CD4-positive, alpha-beta memory T cell (primary cell): ENCODE data around the gene G6PD. TPM values are rescaled to one million over a fixed set of nuclear protein-coding genes. Genes with fewer than 3 reads are reported as not detected.
A peak's percentile ranks its signal among the peaks of the same experiment; 100 is the strongest.
"Not testable (repeated sequence)": the region's sequence is repeated elsewhere in the genome, so short reads cannot be mapped to it uniquely, and the experiment has no call there.

ENCODE experiments used
- CTCF ChIA-PET: fragments of 350-600 bp; sonication (Branson Sonifier 250); formaldehyde crosslinking; loops from one replicate; lab custom pipeline; 2021; ENCODE audit warnings: inconsistent platforms; ENCODE audit not compliant: partially characterized antibody; lab: Charles Lee
- POLR2A ChIA-PET: fragments of 350-600 bp; sonication (Branson Sonifier 250); formaldehyde crosslinking; loops from one replicate; lab custom pipeline; 2021; ENCODE audit not compliant: partially characterized antibody; lab: Charles Lee
- DNase-seq, 5 donors: peaks; one replicate each; pipeline versions ENCODE4 v3.0.0 to v3.0.0-alpha.2; 2020 to 2022; ENCODE audit warnings: mixed read lengths in 1 of 5
- H3K27ac ChIP-seq: one replicate; pipeline ENCODE4 v1.7.0; 2013; ENCODE audit warnings: low read depth, low read length
- H3K27me3 ChIP-seq: 2 replicates; pipeline ENCODE4 v1.7.0; 2013; ENCODE audit warnings: mild to moderate bottlenecking, low read length, moderate library complexity; ENCODE audit not compliant: insufficient read depth
- H3K36me3 ChIP-seq: 2 replicates; pipeline ENCODE4 v1.7.0; 2013; ENCODE audit warnings: mild to moderate bottlenecking, low read length, moderate library complexity; ENCODE audit not compliant: insufficient read depth
- H3K4me1 ChIP-seq: 2 replicates; pipeline ENCODE4 v1.7.0; 2013; ENCODE audit warnings: mild to moderate bottlenecking, low read length, moderate library complexity; ENCODE audit not compliant: insufficient read depth
- H3K4me3 ChIP-seq, 2 donors: one replicate each; pipeline ENCODE4 v1.7.0; 2013; ENCODE audit warnings: low read length in 2 of 2, mild to moderate bottlenecking in 1 of 2
- H3K9me3 ChIP-seq, 2 donors: one replicate each; pipeline ENCODE4 v1.7.0; 2013; ENCODE audit warnings: low read length in 2 of 2, control low read depth in 1 of 2; ENCODE audit not compliant: control insufficient read depth in 1 of 2
- H3K27ac Mint-ChIP-seq, 7 donors: one replicate each; pipeline ENCODE4 v1.8.0; 2020 to 2021; ENCODE audit warnings: mixed read lengths in 7 of 7, mild to moderate bottlenecking in 6 of 7, inconsistent platforms in 3 of 7, moderate library complexity in 3 of 7
- H3K27me3 Mint-ChIP-seq, 2 donors: one replicate each; pipeline ENCODE4 v1.8.0; 2020 to 2021; ENCODE audit warnings: mixed read lengths in 2 of 2
- H3K36me3 Mint-ChIP-seq, 2 donors: one replicate each; pipeline ENCODE4 v1.8.0; 2020 to 2021; ENCODE audit warnings: mixed read lengths in 2 of 2, inconsistent platforms in 1 of 2, mild to moderate bottlenecking in 1 of 2
- H3K4me1 Mint-ChIP-seq, 4 donors: one replicate each; pipeline ENCODE4 v1.8.0; 2020 to 2021; ENCODE audit warnings: mixed read lengths in 4 of 4, mild to moderate bottlenecking in 1 of 4
- H3K4me3 Mint-ChIP-seq, 8 donors: one replicate each; pipeline ENCODE4 v1.8.0; 2020 to 2021; ENCODE audit warnings: mixed read lengths in 8 of 8, mild to moderate bottlenecking in 7 of 8, moderate library complexity in 6 of 8, inconsistent platforms in 3 of 8
- H3K9me3 Mint-ChIP-seq, 8 donors: one replicate each; pipeline ENCODE4 v1.8.0; 2020 to 2021; ENCODE audit warnings: mixed read lengths in 8 of 8, mild to moderate bottlenecking in 5 of 8, inconsistent platforms in 3 of 8, moderate library complexity in 1 of 8
- intact Hi-C: fragments of 100-400 bp; cut with micrococcal nuclease; formaldehyde crosslinking; loops from one replicate; pipeline ENCODE4 v1.15.1; 2023
- polyA plus RNA-seq, 2 donors: library from polyadenylated mRNA; unstranded; fragments of 300-500 nt; fragmentation: Illumina TruSeq; gene quantifications; one replicate each; pipeline ENCODE4 v1.2.3, GENCODE V29; 2021
- total RNA-seq, 2 experiments: library from RNA; stranded (reverse); gene quantifications; one replicate each; pipeline ENCODE4 v1.2.3, GENCODE V29; 2021

Gene G6PD
- total and polyA plus RNA-seq, 4 experiments from 2014 or later: 1.7 to 46.0 (median 24.6) TPM

- Histone ChIP-seq H3K9me3 (no peaks in the 10 kb centered on the region), H3K27ac (no peak overlapping the region), H3K27me3 (no peaks in the 10 kb centered on the region), H3K36me3 (peaks cover 8% of the 10 kb centered on the region), H3K4me1 (peaks cover 20% of the 10 kb centered on the region), H3K4me3 (no peak overlapping the region)
- Mint-ChIP-seq H3K27ac (peak overlapping the region in 4 of 7 donors; percentile 68 to 88 (median 76)), H3K9me3 (peaks cover 0 to 2% (median 0%) of the 10 kb centered on the region in 8 donors), H3K4me1 (peaks cover 8 to 34% (median 9%) of the 10 kb centered on the region in 4 donors), H3K27me3 (no peaks in the 10 kb centered on the region), H3K4me3 (peak overlapping the region in 1 of 8 donors; percentile 21), H3K36me3 (peaks cover 0 to 6% of the 10 kb centered on the region in 2 donors)
- ChIA-PET CTCF (interaction anchor here (1.9 kb wide), 1 partner anchor 15 kb away, joined by 7 read pairs; no protein-coding TSS in a partner anchor), POLR2A (interaction anchor here (1.2 kb wide), 1 partner anchor 171 kb away, joined by 3 read pairs; no protein-coding TSS in a partner anchor)
- DNase-seq: no peak
- intact Hi-C loops: no loop called here
Measured at GRCh38 chrX:154541896-154542722, 4.5 kb downstream of the G6PD start.

GRCh38 chrX:154541589-154541895 is 5.1 kb downstream of the G6PD start:
- H3K4me3 ChIP-seq: no peak overlapping the region
- peaks cover 8% of the 10 kb centered on the region for H3K36me3 ChIP-seq
- Mint-ChIP-seq H3K4me1 (peaks cover 8 to 34% (median 9%) of the 10 kb centered on the region in 4 donors), H3K9me3 (peaks cover 0 to 2% (median 0%) of the 10 kb centered on the region in 8 donors), H3K27ac (no peak overlapping the region), H3K36me3 (peaks cover 0 to 5% of the 10 kb centered on the region in 2 donors), H3K4me3 (no peak overlapping the region), H3K27me3 (no peaks in the 10 kb centered on the region)
- peaks cover 20% of the 10 kb centered on the region for H3K4me1 ChIP-seq
- H3K9me3 ChIP-seq: no peaks in the 10 kb centered on the region
- intact Hi-C loops: no loop called here
- no peak overlapping the region for H3K27ac ChIP-seq
- no peak for DNase-seq
- POLR2A ChIA-PET: no interaction called here
- no peaks in the 10 kb centered on the region for H3K27me3 ChIP-seq
- CTCF ChIA-PET: no interaction called here

GRCh38 chrX:154540897-154541535 is 5.6 kb downstream of the G6PD start:
- H3K4me1 ChIP-seq: peaks cover 16% of the 10 kb centered on the region
- Mint-ChIP-seq H3K27me3 (no peaks in the 10 kb centered on the region), H3K4me3 (no peak overlapping the region), H3K9me3 (peaks cover 0 to 2% (median 0%) of the 10 kb centered on the region in 8 donors), H3K4me1 (peaks cover 7 to 29% (median 8%) of the 10 kb centered on the region in 4 donors), H3K36me3 (peaks cover 0 to 5% of the 10 kb centered on the region in 2 donors), H3K27ac (peak overlapping the region in 1 of 7 donors; percentile 73)
- H3K36me3 ChIP-seq: peaks cover 8% of the 10 kb centered on the region
- ChIA-PET POLR2A (interaction anchor here (0.8 kb wide), 1 partner anchor 232 kb away, joined by 4 read pairs; no protein-coding TSS in a partner anchor), CTCF (no interaction called here)
- H3K4me3 ChIP-seq: no peak overlapping the region
- no peak overlapping the region for H3K27ac ChIP-seq
- no peak for DNase-seq
- H3K9me3 ChIP-seq: no peaks in the 10 kb centered on the region
- intact Hi-C loops: no loop called here
- no peaks in the 10 kb centered on the region for H3K27me3 ChIP-seq

- CTCF ChIA-PET, H3K36me3 Mint-ChIP-seq, H3K27ac ChIP-seq: not testable (repeated sequence)
Measured at GRCh38 chrX:154540365-154540764, 6.3 kb downstream of the G6PD start.

GRCh38 chrX:154539077-154539476 is 7.6 kb downstream of the G6PD start:
- Histone ChIP-seq H3K9me3 (no peaks in the 10 kb centered on the region), H3K4me1 (peaks cover 21% of the 10 kb centered on the region), H3K36me3 (peaks cover 3% of the 10 kb centered on the region), H3K27ac (no peak overlapping the region), H3K4me3 (no peak overlapping the region), H3K27me3 (no peaks in the 10 kb centered on the region)
- Mint-ChIP-seq H3K27ac (no peak overlapping the region), H3K36me3 (peaks cover 0 to 11% of the 10 kb centered on the region in 2 donors), H3K4me1 (peaks cover 7 to 25% (median 12%) of the 10 kb centered on the region in 4 donors), H3K27me3 (no peaks in the 10 kb centered on the region), H3K4me3 (no peak overlapping the region), H3K9me3 (peaks cover 0 to 2% (median 0%) of the 10 kb centered on the region in 8 donors)
- intact Hi-C loops: no loop called here
- ChIA-PET POLR2A (no interaction called here), CTCF (interaction anchor here (1.6 kb wide), 1 partner anchor 12 kb away, joined by 4 read pairs; no protein-coding TSS in a partner anchor)
- DNase-seq: no peak

More at GRCh38 chrX:154540365-154540764, 6.3 kb downstream of the G6PD start:
- Mint-ChIP-seq H3K27ac (peak overlapping the region in 1 of 7 donors; percentile 73), H3K4me1 (peaks cover 5 to 23% (median 7%) of the 10 kb centered on the region in 4 donors)
- H3K9me3 ChIP-seq, intact Hi-C loops, H3K27me3 ChIP-seq, H3K4me3 ChIP-seq, H3K27me3 Mint-ChIP-seq, H3K36me3 ChIP-seq, POLR2A ChIA-PET, H3K9me3 Mint-ChIP-seq, H3K4me3 Mint-ChIP-seq, DNase-seq: not testable (repeated sequence)
- peaks cover 13% of the 10 kb centered on the region for H3K4me1 ChIP-seq

GRCh38 chrX:154535892-154536291 is 10.8 kb downstream of the G6PD start:
- H3K4me1 ChIP-seq: peaks cover 8% of the 10 kb centered on the region
- H3K27ac ChIP-seq: no peak overlapping the region
- Mint-ChIP-seq H3K27ac (peak overlapping the region in 1 of 7 donors; percentile 27), H3K4me1 (peaks cover 2 to 14% (median 5%) of the 10 kb centered on the region in 4 donors), H3K9me3 (peaks cover 0 to 2% (median 0%) of the 10 kb centered on the region in 8 donors), H3K4me3 (no peak overlapping the region), H3K36me3 (peaks cover 0 to 12% of the 10 kb centered on the region in 2 donors), H3K27me3 (no peaks in the 10 kb centered on the region)
- ChIA-PET POLR2A (interaction anchor here (1.1 to 6.5 kb wide), 2 partner anchors 11 to 137 kb away, joined by 3 to 56 read pairs; partner anchors contain the start of genes IKBKG and RPL10), CTCF (interaction anchor here (1.1 to 5.2 kb wide), 3 partner anchors 107 to 517 kb away, joined by 3 to 26 read pairs (median 4); partner anchors contain the start of genes ATP6AP1 and RPL10)
- no peak for DNase-seq
- peaks cover 3% of the 10 kb centered on the region for H3K36me3 ChIP-seq
- intact Hi-C loops: loop anchor here (2.0 kb wide), 1 partner anchor 523 kb away; no protein-coding TSS in a partner anchor
- H3K4me3 ChIP-seq: no peak overlapping the region
- no peaks in the 10 kb centered on the region for H3K9me3 ChIP-seq
- H3K27me3 ChIP-seq: no peaks in the 10 kb centered on the region
